CD4-positive, alpha-beta T cell (primary cell): ENCODE data around the gene SVIL. TPM values are rescaled to one million over a fixed set of nuclear protein-coding genes. Genes with fewer than 3 reads are reported as not detected.

Source experiments
- ATAC-seq: fragments of 200-7000 bp; cut with Tn5 transposase; one replicate; pipeline ENCODE4 v1.10.0; 2022; ENCODE audit warnings: mild to moderate bottlenecking; ENCODE audit not compliant: poor library complexity
- CTCF ChIA-PET: fragments of 350-600 bp; sonication (Branson Sonifier 250); formaldehyde crosslinking; loops from one replicate; lab custom pipeline; 2021; ENCODE audit warnings: antibody characterized with exemption, inconsistent platforms; lab: Charles Lee
- POLR2A ChIA-PET: fragments of 350-600 bp; sonication (Branson Sonifier 250); formaldehyde crosslinking; loops from one replicate; lab custom pipeline; 2021; ENCODE audit warnings: antibody characterized with exemption, inconsistent platforms; lab: Charles Lee
- DNase-seq, 14 experiments: peaks; one replicate each; pipeline ENCODE4 v3.0.0-alpha.2; 2013 to 2020; ENCODE audit warnings: mixed read lengths in 2 of 14
- H3K27ac ChIP-seq, 2 donors: one replicate each; pipeline versions ENCODE4 v1.5.1 to v1.7.0; 2013; ENCODE audit warnings: low read length in 2 of 2, low read depth in 1 of 2, mild to moderate bottlenecking in 1 of 2
- H3K27me3 ChIP-seq, 2 experiments: 1 replicate in 1 of 2; 2 replicates in 1 of 2; pipeline versions ENCODE4 v1.6.1 to v1.7.0; 2013; ENCODE audit warnings: low read length in 2 of 2, control low read depth in 1 of 2, mild to moderate bottlenecking in 1 of 2, moderate library complexity in 1 of 2; ENCODE audit not compliant: insufficient read depth in 2 of 2, control insufficient read depth in 1 of 2
- H3K36me3 ChIP-seq: one replicate; pipeline ENCODE4 v1.6.1; 2013; ENCODE audit warnings: low read length, control low read depth; ENCODE audit not compliant: insufficient read depth
- H3K4me1 ChIP-seq: one replicate; pipeline ENCODE4 v1.6.1; 2013; ENCODE audit warnings: low read length, control low read depth; ENCODE audit not compliant: insufficient read depth
- H3K4me3 ChIP-seq: one replicate; pipeline ENCODE4 v1.5.1; 2013; ENCODE audit warnings: mild to moderate bottlenecking, low read length, moderate library complexity
- H3K9me3 ChIP-seq, 2 experiments: 1 replicate in 1 of 2; 2 replicates in 1 of 2; pipeline versions ENCODE4 v1.6.1 to v1.7.0; 2013; ENCODE audit warnings: low read length in 2 of 2, mild to moderate bottlenecking in 2 of 2, control low read depth in 1 of 2, moderate library complexity in 1 of 2; ENCODE audit not compliant: control insufficient read depth in 1 of 2, insufficient read depth in 1 of 2
- H3K27ac Mint-ChIP-seq: one replicate; pipeline ENCODE4 v1.8.0; 2020; ENCODE audit warnings: mixed read lengths
- H3K27me3 Mint-ChIP-seq: one replicate; pipeline ENCODE4 v1.8.0; 2021; ENCODE audit warnings: mixed read lengths
- H3K36me3 Mint-ChIP-seq: one replicate; pipeline ENCODE4 v1.8.0; 2021; ENCODE audit warnings: low read depth, mixed read lengths
- H3K4me1 Mint-ChIP-seq: one replicate; pipeline ENCODE4 v1.8.0; 2021; ENCODE audit warnings: low read depth, mixed read lengths
- H3K4me3 Mint-ChIP-seq: one replicate; pipeline ENCODE4 v1.8.0; 2020; ENCODE audit warnings: mild to moderate bottlenecking, mixed read lengths
- H3K9me3 Mint-ChIP-seq: one replicate; pipeline ENCODE4 v1.8.0; 2020; ENCODE audit warnings: mixed read lengths
- intact Hi-C, 2 experiments: fragments of 100-400 bp; cut with DNase I in 1 of 2; cut with micrococcal nuclease in 1 of 2; formaldehyde crosslinking; loops; one replicate each; pipeline versions ENCODE4 v1.15.1 to v1.9.0; 2023 to 2025; cut with DNase I, micrococcal nuclease
- total RNA-seq, 174 experiments: library from RNA in 2 of 174; stranded (reverse) in 2 of 174; gene quantifications; one replicate each; pipeline ENCODE4 v1.2.3 and lab custom pipeline; 2021 to 2026
- TF ChIP-seq, protein P1 (sequence below): fragments of 200-600 bp; IDR thresholded peaks from one replicate; pipeline ENCODE4 v1.8.0; 2022; ENCODE audit warnings: antibody characterized with exemption, mild to moderate bottlenecking

Gene SVIL
- total RNA-seq, 2 experiments from 2014 or later: 38.5 to 40.3 TPM

DNA sequence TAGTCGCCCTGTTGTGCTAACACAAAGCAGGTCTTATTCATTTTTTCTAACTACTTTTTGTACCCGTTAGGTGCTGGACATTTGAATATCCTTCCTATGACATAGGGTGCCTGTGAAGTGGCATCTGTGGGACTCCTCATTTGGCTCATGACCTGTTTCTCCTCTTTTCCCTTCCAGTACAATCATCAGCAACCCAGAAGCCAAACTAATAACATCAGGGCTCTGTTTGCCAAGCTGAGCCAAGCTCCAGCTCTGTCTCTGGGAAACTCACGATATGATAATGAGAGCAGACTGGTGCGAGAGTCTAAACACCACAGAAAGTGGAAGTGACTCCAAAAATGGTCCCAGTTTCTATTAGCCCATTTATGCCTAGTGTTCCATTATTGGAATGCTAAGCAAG, 92.0 kb downstream of the SVIL start:
- Histone ChIP-seq H3K27me3 (no peaks in the 10 kb centered on the region), H3K27ac (no peak overlapping the region), H3K4me3 (no peak overlapping the region), H3K4me1 (no peaks in the 10 kb centered on the region), H3K9me3 (no peaks in the 10 kb centered on the region), H3K36me3 (peaks cover 2% of the 10 kb centered on the region)
- Mint-ChIP-seq H3K9me3 (no peaks in the 10 kb centered on the region), H3K27me3 (no peaks in the 10 kb centered on the region), H3K4me1 (peaks cover 12% of the 10 kb centered on the region), H3K4me3 (no peak overlapping the region), H3K36me3 (peaks cover 46% of the 10 kb centered on the region), H3K27ac (no peak overlapping the region)
- TF ChIP-seq, protein P1, sequence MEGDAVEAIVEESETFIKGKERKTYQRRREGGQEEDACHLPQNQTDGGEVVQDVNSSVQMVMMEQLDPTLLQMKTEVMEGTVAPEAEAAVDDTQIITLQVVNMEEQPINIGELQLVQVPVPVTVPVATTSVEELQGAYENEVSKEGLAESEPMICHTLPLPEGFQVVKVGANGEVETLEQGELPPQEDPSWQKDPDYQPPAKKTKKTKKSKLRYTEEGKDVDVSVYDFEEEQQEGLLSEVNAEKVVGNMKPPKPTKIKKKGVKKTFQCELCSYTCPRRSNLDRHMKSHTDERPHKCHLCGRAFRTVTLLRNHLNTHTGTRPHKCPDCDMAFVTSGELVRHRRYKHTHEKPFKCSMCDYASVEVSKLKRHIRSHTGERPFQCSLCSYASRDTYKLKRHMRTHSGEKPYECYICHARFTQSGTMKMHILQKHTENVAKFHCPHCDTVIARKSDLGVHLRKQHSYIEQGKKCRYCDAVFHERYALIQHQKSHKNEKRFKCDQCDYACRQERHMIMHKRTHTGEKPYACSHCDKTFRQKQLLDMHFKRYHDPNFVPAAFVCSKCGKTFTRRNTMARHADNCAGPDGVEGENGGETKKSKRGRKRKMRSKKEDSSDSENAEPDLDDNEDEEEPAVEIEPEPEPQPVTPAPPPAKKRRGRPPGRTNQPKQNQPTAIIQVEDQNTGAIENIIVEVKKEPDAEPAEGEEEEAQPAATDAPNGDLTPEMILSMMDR: no peak
- no peak for ATAC-seq
- ChIA-PET POLR2A (no interaction called here), CTCF (no interaction called here)
- intact Hi-C loops: no loop called here
- no peak for DNase-seq

DNA sequence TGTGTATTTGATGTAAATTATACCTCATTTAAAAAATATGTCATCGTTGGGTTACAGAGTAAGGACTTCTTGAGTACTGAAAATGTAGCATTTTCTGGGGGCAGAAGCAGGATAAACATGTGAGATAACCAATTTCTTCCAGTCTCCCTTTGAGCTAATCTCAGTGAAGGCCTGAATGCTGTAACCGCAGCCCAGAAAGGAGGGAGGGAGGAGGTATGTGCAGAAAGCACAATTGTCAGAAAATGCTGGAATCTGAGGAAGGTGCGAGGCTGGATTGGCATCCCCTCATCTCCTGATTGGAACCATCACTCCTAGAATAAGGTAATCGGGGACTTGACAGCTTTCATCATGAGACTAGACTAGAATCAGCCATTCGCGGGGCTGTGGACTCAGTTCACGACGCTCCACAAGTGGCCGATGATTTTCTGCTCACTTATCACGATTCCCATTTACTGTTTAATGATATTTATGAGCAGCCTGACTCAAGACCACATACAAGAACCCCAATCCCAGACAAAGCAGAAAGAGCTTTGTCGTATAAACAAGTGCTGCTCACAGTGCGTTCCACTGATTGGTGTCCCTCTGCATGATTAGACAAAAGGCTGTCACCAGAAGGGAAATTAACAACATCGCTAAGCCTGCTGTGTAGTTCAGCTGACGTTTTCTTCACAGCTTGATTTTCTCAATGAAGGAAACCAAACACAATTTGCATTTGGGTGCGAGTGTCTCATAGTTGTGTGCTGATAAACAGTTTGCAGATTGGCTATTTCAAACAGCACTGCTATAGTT, 93.2 kb downstream of the SVIL start:
- no peaks in the 10 kb centered on the region for H3K27me3 ChIP-seq
- Mint-ChIP-seq H3K36me3 (peaks cover 46% of the 10 kb centered on the region), H3K9me3 (no peaks in the 10 kb centered on the region), H3K27ac (no peak overlapping the region), H3K4me3 (no peak overlapping the region), H3K4me1 (peaks cover 5% of the 10 kb centered on the region), H3K27me3 (no peaks in the 10 kb centered on the region)
- TF ChIP-seq, protein P1: no peak
- no peaks in the 10 kb centered on the region for H3K9me3 ChIP-seq
- H3K36me3 ChIP-seq: peaks cover 2% of the 10 kb centered on the region
- ATAC-seq (no peak), DNase-seq (no peak)
- H3K27ac ChIP-seq: no peak overlapping the region
- H3K4me1 ChIP-seq: no peaks in the 10 kb centered on the region
- POLR2A ChIA-PET: no interaction called here
- intact Hi-C loops: no loop called here
- CTCF ChIA-PET: no interaction called here
- no peak overlapping the region for H3K4me3 ChIP-seq

DNA sequence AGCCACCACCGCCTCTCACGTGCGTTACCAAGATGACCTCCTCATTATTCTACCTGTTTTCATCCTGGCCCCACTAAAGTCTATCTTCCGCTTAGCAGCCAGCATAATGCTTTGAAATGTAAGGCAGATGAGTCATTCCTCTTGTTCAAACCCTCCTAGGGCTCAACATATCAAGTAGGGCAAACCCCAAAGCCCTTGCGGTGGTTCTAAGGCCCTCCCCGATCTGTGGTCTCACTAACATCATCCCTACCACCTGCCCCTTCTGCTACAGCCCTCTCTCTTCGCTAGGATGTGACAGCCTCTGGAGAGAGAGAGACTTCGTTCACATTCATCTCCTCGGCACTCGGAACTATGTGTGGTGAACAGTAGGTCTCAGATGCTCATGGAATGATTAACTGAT, 94.8 kb downstream of the SVIL start:
- H3K27me3 Mint-ChIP-seq: no peaks in the 10 kb centered on the region
- H3K27ac Mint-ChIP-seq: no peak overlapping the region
- H3K4me1 Mint-ChIP-seq: peaks cover 12% of the 10 kb centered on the region
- no peak overlapping the region for H3K4me3 Mint-ChIP-seq
- intact Hi-C loops: no loop called here
- ChIA-PET CTCF (no interaction called here), POLR2A (no interaction called here)
- Histone ChIP-seq H3K4me3 (no peak overlapping the region), H3K9me3 (no peaks in the 10 kb centered on the region), H3K4me1 (no peaks in the 10 kb centered on the region), H3K27ac (no peak overlapping the region), H3K27me3 (no peaks in the 10 kb centered on the region), H3K36me3 (peaks cover 2% of the 10 kb centered on the region)
- no peaks in the 10 kb centered on the region for H3K9me3 Mint-ChIP-seq
- peaks cover 53% of the 10 kb centered on the region for H3K36me3 Mint-ChIP-seq
- TF ChIP-seq, protein P1: no peak
- ATAC-seq: no peak
- DNase-seq: no peak
